ENCODE data around the gene COL4A2.

Gene COL4A2

GRCh38 chr13:110346661-110347067 lies 39.6 kb downstream of the COL4A2 start:
- no peaks in the 10 kb centered on the region for H3K27me3 ChIP-seq (ENCODE audit: control insufficient read depth, insufficient read depth, low read length)
- H3K36me3 ChIP-seq (ENCODE audit: insufficient read depth, low read length): no peaks in the 10 kb centered on the region
- no peak overlapping the region for H3K4me3 ChIP-seq (ENCODE audit: low read length)
- peaks cover 37% of the 10 kb centered on the region for H3K4me1 ChIP-seq (ENCODE audit: control insufficient read depth, insufficient read depth, low read length)
- H3K4me2 ChIP-seq (ENCODE audit: low read length): no peak overlapping the region
- H3K9ac ChIP-seq (ENCODE audit: low read depth, low read length): peak overlapping the region; percentile 64
- no peaks in the 10 kb centered on the region for H3K9me3 ChIP-seq (replicated peaks; ENCODE audit: low read length)

DNA sequence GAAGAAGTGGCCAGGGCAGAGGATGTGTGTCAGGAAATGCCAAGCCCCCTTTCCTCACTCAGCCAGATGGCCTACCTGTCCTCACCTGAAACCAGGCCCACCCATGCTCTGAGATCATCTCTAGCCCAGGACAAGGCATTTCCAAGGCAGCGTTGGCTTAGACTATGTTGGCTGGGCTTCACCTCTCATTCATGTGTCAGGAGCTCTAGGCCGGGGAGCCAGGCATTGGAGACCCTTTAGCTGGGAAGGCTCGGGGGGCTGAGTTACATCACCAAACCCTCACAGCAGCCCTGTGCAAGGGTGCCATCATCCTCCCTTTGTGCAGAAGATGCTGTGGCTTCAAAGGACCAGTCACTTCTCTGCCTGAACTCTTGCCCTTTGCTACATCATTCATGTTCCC lies 40.0 kb downstream of the COL4A2 start:
- Histone ChIP-seq H3K9ac (ENCODE audit: low read depth, low read length) (peak overlapping the region; percentile 64), H3K27me3 (ENCODE audit: control insufficient read depth, insufficient read depth, low read length) (no peaks in the 10 kb centered on the region), H3K4me3 (ENCODE audit: low read length) (no peak overlapping the region), H3K4me2 (ENCODE audit: low read length) (peak overlapping the region; percentile 75), H3K4me1 (ENCODE audit: control insufficient read depth, insufficient read depth, low read length) (peaks cover 35% of the 10 kb centered on the region), H3K36me3 (ENCODE audit: insufficient read depth, low read length) (no peaks in the 10 kb centered on the region), H3K9me3 (replicated peaks; ENCODE audit: low read length) (no peaks in the 10 kb centered on the region)

DNA sequence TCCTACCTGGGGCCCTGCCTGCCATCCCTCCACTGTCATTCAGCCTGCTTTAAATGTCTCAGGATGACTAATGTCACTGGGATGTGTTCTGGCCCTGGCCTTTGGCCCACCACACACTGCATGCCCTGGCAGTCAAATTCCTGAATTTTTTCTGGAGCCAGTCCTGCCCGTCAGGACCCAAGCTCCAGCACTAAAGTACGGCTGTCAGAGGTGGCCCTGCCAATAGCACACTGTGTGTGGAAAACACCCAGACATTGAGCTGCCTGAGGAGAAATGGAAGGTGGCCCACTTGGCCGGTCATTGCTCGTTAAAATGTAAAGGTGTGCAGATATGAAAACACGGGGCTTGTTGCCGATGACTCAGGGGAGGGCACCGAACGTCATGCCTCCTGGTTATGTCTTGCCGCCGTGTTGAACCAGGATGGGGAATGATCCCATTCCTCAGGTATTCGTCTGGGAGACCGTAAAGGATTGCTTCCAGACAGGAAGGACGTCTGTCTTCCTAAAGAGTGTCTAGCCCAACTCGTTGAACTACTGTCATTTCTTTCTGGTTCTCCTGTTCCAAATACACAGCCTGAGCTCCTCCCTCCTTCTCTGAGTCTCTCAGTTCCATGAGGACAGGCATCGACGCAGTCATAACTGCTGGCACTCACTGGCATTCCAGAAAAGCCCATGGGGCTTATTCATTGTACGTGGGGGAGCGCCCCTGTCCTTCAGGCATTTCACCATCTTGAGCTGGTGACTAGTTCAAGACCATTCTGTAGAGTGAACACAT lies 40.6 kb downstream of the COL4A2 start:
- Histone ChIP-seq H3K9me3 (replicated peaks; ENCODE audit: low read length) (no peaks in the 10 kb centered on the region), H3K4me1 (ENCODE audit: control insufficient read depth, insufficient read depth, low read length) (peaks cover 35% of the 10 kb centered on the region), H3K4me2 (ENCODE audit: low read length) (peak overlapping the region; percentile 75), H3K9ac (ENCODE audit: low read depth, low read length) (peak overlapping the region; percentile 64), H3K36me3 (ENCODE audit: insufficient read depth, low read length) (no peaks in the 10 kb centered on the region), H3K4me3 (ENCODE audit: low read length) (peak overlapping the region; percentile 56), H3K27me3 (ENCODE audit: control insufficient read depth, insufficient read depth, low read length) (no peaks in the 10 kb centered on the region)

- peak overlapping the region; percentile 75 for H3K4me2 ChIP-seq (ENCODE audit: low read length)
- no peaks in the 10 kb centered on the region for H3K9me3 ChIP-seq (replicated peaks; ENCODE audit: low read length)
- no peaks in the 10 kb centered on the region for H3K36me3 ChIP-seq (ENCODE audit: insufficient read depth, low read length)
- H3K4me3 ChIP-seq (ENCODE audit: low read length): no peak overlapping the region
- peaks cover 35% of the 10 kb centered on the region for H3K4me1 ChIP-seq (ENCODE audit: control insufficient read depth, insufficient read depth, low read length)
- peak overlapping the region; percentile 64 for H3K9ac ChIP-seq (ENCODE audit: low read depth, low read length)
- H3K27me3 ChIP-seq (ENCODE audit: control insufficient read depth, insufficient read depth, low read length): no peaks in the 10 kb centered on the region
Observed at GRCh38 chr13:110348309-110349105, 41.4 kb downstream of the COL4A2 start.

DNA sequence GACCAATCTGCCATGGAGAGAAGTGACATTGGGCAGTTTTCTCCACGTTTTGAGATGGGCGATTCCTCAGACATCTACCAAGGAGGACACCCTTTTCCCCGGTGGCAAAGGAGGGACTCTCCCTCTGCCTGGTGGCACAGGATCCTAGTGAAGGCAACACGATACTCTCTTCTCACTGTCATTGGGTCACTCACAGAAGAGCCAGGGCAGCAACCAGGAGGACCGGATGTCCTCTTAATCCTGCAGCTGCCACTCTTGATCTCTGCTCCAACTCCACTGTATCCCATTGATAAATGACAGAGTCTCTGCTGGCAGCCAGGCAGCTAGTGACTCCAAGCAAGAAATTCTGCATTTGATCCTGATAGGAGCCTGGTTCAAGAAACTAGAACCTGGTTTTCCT lies 42.2 kb downstream of the COL4A2 start:
- Histone ChIP-seq H3K4me2 (ENCODE audit: low read length) (no peak overlapping the region), H3K9ac (ENCODE audit: low read depth, low read length) (peak overlapping the region; percentile 64), H3K4me3 (ENCODE audit: low read length) (no peak overlapping the region), H3K4me1 (ENCODE audit: control insufficient read depth, insufficient read depth, low read length) (peaks cover 35% of the 10 kb centered on the region), H3K9me3 (replicated peaks; ENCODE audit: low read length) (no peaks in the 10 kb centered on the region), H3K27me3 (ENCODE audit: control insufficient read depth, insufficient read depth, low read length) (no peaks in the 10 kb centered on the region), H3K36me3 (ENCODE audit: insufficient read depth, low read length) (no peaks in the 10 kb centered on the region)

GRCh38 chr13:110350049-110350448 lies 43.0 kb downstream of the COL4A2 start:
- Histone ChIP-seq H3K9ac (ENCODE audit: low read depth, low read length) (no peak overlapping the region), H3K27me3 (ENCODE audit: control insufficient read depth, insufficient read depth, low read length) (no peaks in the 10 kb centered on the region), H3K4me3 (ENCODE audit: low read length) (no peak overlapping the region), H3K4me1 (ENCODE audit: control insufficient read depth, insufficient read depth, low read length) (peaks cover 35% of the 10 kb centered on the region), H3K36me3 (ENCODE audit: insufficient read depth, low read length) (no peaks in the 10 kb centered on the region), H3K4me2 (ENCODE audit: low read length) (no peak overlapping the region), H3K9me3 (replicated peaks; ENCODE audit: low read length) (no peaks in the 10 kb centered on the region)

DNA sequence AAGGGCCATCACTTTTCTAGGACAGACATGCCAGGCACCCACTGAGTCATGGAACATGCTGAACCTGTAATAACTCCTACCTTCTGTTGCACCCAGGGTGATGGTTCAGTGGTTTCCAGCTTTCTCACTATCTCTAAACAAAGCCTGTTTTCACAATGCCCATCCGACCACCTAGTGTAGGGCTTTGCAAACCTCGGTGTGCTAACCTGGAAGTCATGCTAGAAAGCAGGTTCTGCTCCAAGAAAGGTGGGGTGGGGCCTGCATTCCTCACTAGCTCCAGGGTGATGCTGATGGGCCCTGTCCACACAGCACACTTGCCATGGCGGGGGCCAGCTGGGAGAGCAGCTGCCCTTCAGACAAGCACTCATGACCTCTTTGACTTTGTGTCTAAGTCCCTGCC lies 43.4 kb downstream of the COL4A2 start:
- H3K27me3 ChIP-seq (ENCODE audit: control insufficient read depth, insufficient read depth, low read length): no peaks in the 10 kb centered on the region
- no peaks in the 10 kb centered on the region for H3K9me3 ChIP-seq (replicated peaks; ENCODE audit: low read length)
- H3K4me2 ChIP-seq (ENCODE audit: low read length): no peak overlapping the region
- no peaks in the 10 kb centered on the region for H3K36me3 ChIP-seq (ENCODE audit: insufficient read depth, low read length)
- no peak overlapping the region for H3K9ac ChIP-seq (ENCODE audit: low read depth, low read length)
- peaks cover 35% of the 10 kb centered on the region for H3K4me1 ChIP-seq (ENCODE audit: control insufficient read depth, insufficient read depth, low read length)
- no peak overlapping the region for H3K4me3 ChIP-seq (ENCODE audit: low read length)

GRCh38 chr13:110351636-110352420 lies 44.7 kb downstream of the COL4A2 start:
- no peak overlapping the region for H3K4me2 ChIP-seq (ENCODE audit: low read length)
- H3K9me3 ChIP-seq (replicated peaks; ENCODE audit: low read length): no peaks in the 10 kb centered on the region
- no peaks in the 10 kb centered on the region for H3K36me3 ChIP-seq (ENCODE audit: insufficient read depth, low read length)
- no peak overlapping the region for H3K9ac ChIP-seq (ENCODE audit: low read depth, low read length)
- H3K27me3 ChIP-seq (ENCODE audit: control insufficient read depth, insufficient read depth, low read length): no peaks in the 10 kb centered on the region
- peaks cover 29% of the 10 kb centered on the region for H3K4me1 ChIP-seq (ENCODE audit: control insufficient read depth, insufficient read depth, low read length)
- H3K4me3 ChIP-seq (ENCODE audit: low read length): no peak overlapping the region

DNA sequence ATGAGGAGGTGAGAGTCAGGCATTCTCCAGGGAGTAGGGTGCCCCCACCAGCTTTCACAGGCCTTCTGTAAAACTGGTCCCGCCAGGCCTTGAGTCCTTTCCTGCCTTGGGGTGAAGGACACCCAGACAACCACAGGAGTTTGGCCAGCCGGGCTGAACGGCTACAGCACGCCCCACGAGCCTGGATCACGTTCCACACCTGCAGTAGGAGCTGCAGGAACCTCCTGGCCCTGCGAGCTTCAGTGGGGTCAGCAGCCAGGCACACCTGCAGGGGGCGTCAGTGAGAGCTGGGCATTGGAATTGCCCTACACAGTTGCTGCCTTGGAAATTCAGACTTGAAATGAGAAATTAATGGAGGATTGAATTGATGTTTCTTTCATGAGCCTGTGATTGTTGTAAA lies 45.7 kb downstream of the COL4A2 start:
- Histone ChIP-seq H3K4me2 (ENCODE audit: low read length) (no peak overlapping the region), H3K9me3 (replicated peaks; ENCODE audit: low read length) (no peaks in the 10 kb centered on the region), H3K27me3 (ENCODE audit: control insufficient read depth, insufficient read depth, low read length) (no peaks in the 10 kb centered on the region), H3K4me3 (ENCODE audit: low read length) (no peak overlapping the region), H3K9ac (ENCODE audit: low read depth, low read length) (no peak overlapping the region), H3K36me3 (ENCODE audit: insufficient read depth, low read length) (peaks cover 4% of the 10 kb centered on the region), H3K4me1 (ENCODE audit: control insufficient read depth, insufficient read depth, low read length) (peaks cover 20% of the 10 kb centered on the region)

DNA sequence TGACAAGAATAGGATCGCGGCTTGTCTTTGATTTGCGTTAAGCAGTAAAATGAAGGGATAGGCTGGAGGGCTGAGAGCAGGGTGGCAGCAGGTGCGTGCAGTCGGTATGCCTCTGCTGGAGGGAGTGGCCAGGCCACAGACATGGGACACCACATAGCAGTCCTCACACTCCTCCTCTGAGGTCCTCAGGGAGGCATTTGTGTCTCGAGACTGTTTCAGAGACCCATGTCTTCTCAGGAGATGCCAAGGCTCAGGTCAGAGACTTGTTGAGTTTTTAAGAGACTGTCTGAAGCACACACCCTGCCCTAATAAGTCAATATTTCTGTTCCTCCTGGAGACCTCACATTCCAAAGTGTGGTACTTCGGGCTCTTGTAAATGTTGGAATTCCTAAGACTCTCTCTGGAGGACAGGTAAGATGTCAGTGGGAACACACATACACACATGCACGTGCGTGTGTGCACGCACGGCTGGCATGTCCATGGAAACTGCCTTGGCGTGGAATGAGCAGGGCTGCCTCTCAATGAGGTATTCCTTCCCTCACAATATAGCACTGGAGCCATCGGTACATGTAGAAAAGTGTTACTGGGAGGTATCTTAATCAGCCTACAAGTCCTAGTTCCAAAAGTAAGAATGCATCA lies 46.4 kb downstream of the COL4A2 start:
- no peak overlapping the region for H3K4me2 ChIP-seq (ENCODE audit: low read length)
- peaks cover 9% of the 10 kb centered on the region for H3K36me3 ChIP-seq (ENCODE audit: insufficient read depth, low read length)
- no peak overlapping the region for H3K9ac ChIP-seq (ENCODE audit: low read depth, low read length)
- H3K9me3 ChIP-seq (replicated peaks; ENCODE audit: low read length): no peaks in the 10 kb centered on the region
- no peak overlapping the region for H3K4me3 ChIP-seq (ENCODE audit: low read length)
- H3K27me3 ChIP-seq (ENCODE audit: control insufficient read depth, insufficient read depth, low read length): no peaks in the 10 kb centered on the region
- peaks cover 13% of the 10 kb centered on the region for H3K4me1 ChIP-seq (ENCODE audit: control insufficient read depth, insufficient read depth, low read length)

DNA sequence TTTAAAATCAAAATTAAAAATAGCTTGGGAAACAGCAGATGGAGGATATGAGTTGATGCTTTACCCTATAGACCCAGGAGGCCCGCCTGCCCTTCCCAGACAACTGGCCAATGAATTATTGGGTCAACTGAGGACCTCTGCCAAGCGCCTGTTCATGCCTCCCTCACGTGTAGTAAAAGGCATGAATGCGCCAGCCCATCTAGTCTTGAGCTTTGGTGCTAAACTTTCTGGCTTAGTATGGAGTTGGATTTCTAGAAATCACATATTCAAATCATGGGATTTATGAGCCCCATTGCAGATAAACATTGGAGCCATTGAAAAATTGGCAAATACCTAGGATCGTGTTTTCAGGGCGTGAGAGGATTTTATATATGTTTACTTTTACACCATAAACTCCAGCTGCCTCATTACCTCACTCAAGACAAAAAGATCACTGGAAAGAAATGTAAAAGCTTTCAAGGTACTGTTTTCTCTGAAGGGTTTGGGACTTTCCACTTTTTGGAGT lies 47.1 kb downstream of the COL4A2 start:
- Histone ChIP-seq H3K9ac (ENCODE audit: low read depth, low read length) (no peak overlapping the region), H3K4me3 (ENCODE audit: low read length) (no peak overlapping the region), H3K4me2 (ENCODE audit: low read length) (no peak overlapping the region), H3K36me3 (ENCODE audit: insufficient read depth, low read length) (peaks cover 17% of the 10 kb centered on the region), H3K9me3 (replicated peaks; ENCODE audit: low read length) (no peaks in the 10 kb centered on the region), H3K4me1 (ENCODE audit: control insufficient read depth, insufficient read depth, low read length) (peaks cover 6% of the 10 kb centered on the region), H3K27me3 (ENCODE audit: control insufficient read depth, insufficient read depth, low read length) (no peaks in the 10 kb centered on the region)

Data from skeletal muscle satellite cell (primary cell).